ENCODE data around the gene TRIM3.

GRCh38 chr11:6485661-6486060 lies 11.9 kb upstream of the TRIM3 start:
- no peak for TF ChIP-seq CTCF (IDR thresholded peaks at IDR 0.05)
- TF ChIP-seq POLR2A (IDR thresholded peaks at IDR 0.05): no peak
